B cell (primary cell): Measurements from ENCODE around the gene CFAP74. TPM values are rescaled to one million over a fixed set of nuclear protein-coding genes. Genes with fewer than 3 reads are reported as not detected.

Experiments used
- ATAC-seq: fragments of 200-7000 bp; cut with Tn5 transposase; one replicate; pipeline ENCODE4 v1.10.0; 2021; ENCODE audit warnings: low read depth, mild to moderate bottlenecking, moderate number of reproducible peaks, moderate library complexity
- CTCF ChIA-PET: fragments of 350-600 bp; sonication (Branson Sonifier 250); formaldehyde crosslinking; loops from one replicate; lab custom pipeline; 2021; ENCODE audit warnings: antibody characterized with exemption, inconsistent platforms; lab: Charles Lee
- POLR2A ChIA-PET: fragments of 350-600 bp; sonication (Branson Sonifier 250); formaldehyde crosslinking; loops from one replicate; lab custom pipeline; 2021; ENCODE audit warnings: antibody characterized with exemption; lab: Charles Lee
- DNase-seq: peaks from one replicate; pipeline ENCODE4 v3.0.0; 2013
- H2AFZ ChIP-seq: 2 replicates; pipeline ENCODE4 v1.6.1; 2012; ENCODE audit warnings: mild to moderate bottlenecking, low read depth, low read length; ENCODE audit not compliant: insufficient read depth, poor library complexity, severe bottlenecking
- H3K27ac ChIP-seq, 2 donors: 1 replicate in 1 of 2; 2 replicates in 1 of 2; pipeline ENCODE4 v1.5.1; 2012 to 2013; ENCODE audit warnings: low read length in 2 of 2, mild to moderate bottlenecking in 2 of 2, moderate library complexity in 1 of 2
- H3K27me3 ChIP-seq, 4 experiments: fragments of 200-600 bp in 1 of 4; sonication (generic) in 1 of 4; replicated peaks in 1 of 4; 1 replicate in 2 of 4; 2 replicates in 2 of 4; pipeline versions ENCODE4 v1.6.1 to v1.7.0; 2013 to 2016; ENCODE audit warnings: low read length in 3 of 4, mild to moderate bottlenecking in 2 of 4, mixed read lengths in 1 of 4, moderate library complexity in 1 of 4; ENCODE audit not compliant: insufficient read depth in 4 of 4, control insufficient read depth in 3 of 4; ENCODE audit errors: control extremely low read depth in 1 of 4
- H3K36me3 ChIP-seq, 2 experiments: replicated peaks in 1 of 2; 1 replicate in 1 of 2; 2 replicates in 1 of 2; pipeline versions ENCODE4 v1.6.1 to v1.7.1; 2013; ENCODE audit warnings: low read length in 1 of 2; ENCODE audit not compliant: insufficient read depth in 2 of 2, control insufficient read depth in 1 of 2; ENCODE audit errors: control extremely low read depth in 1 of 2, extremely low read depth in 1 of 2
- H3K4me1 ChIP-seq, 2 donors: fragments of 200-600 bp in 1 of 2; sonication (generic) in 1 of 2; 1 replicate in 1 of 2; 2 replicates in 1 of 2; pipeline versions ENCODE4 v1.5.1 to v1.6.1; 2013 to 2017; ENCODE audit warnings: low read length in 2 of 2; ENCODE audit not compliant: control insufficient read depth in 2 of 2, insufficient read depth in 2 of 2
- H3K4me2 ChIP-seq: replicated peaks from 2 replicates; pipeline ENCODE3; 2012; ENCODE audit warnings: mild to moderate bottlenecking, low read depth, low read length; ENCODE audit not compliant: poor library complexity, severe bottlenecking
- H3K4me3 ChIP-seq, 5 experiments: fragments of 200-600 bp in 1 of 5; sonication (generic) in 1 of 5; 1 replicate in 3 of 5; 2 replicates in 2 of 5; pipeline versions ENCODE4 v1.5.1 to v1.7.0; 2011 to 2016; ENCODE audit warnings: low read length in 4 of 5, mild to moderate bottlenecking in 4 of 5, low read depth in 2 of 5, control low read depth in 1 of 5, moderate library complexity in 1 of 5; ENCODE audit not compliant: insufficient read depth in 1 of 5; ENCODE audit errors: control extremely low read depth in 1 of 5, extremely low read depth in 1 of 5
- H3K79me2 ChIP-seq: fragments of 200-600 bp; sonication (generic); one replicate; pipeline ENCODE4 v1.6.0; 2016; ENCODE audit warnings: low read length; ENCODE audit not compliant: control insufficient read depth, insufficient read depth
- H3K9ac ChIP-seq: fragments of 200-600 bp; sonication (generic); 2 replicates; pipeline ENCODE4 v1.6.1; 2017; ENCODE audit warnings: mild to moderate bottlenecking, low read length, moderate library complexity
- H3K9me3 ChIP-seq, 3 donors: one replicate each; pipeline versions ENCODE4 v1.6.1 to v1.7.1; 2013; ENCODE audit warnings: low read length in 2 of 3; ENCODE audit not compliant: control insufficient read depth in 2 of 3, insufficient read depth in 1 of 3; ENCODE audit errors: control extremely low read depth in 1 of 3
- H4K20me1 ChIP-seq: 2 replicates; pipeline ENCODE4 v1.6.0; 2012; ENCODE audit warnings: mild to moderate bottlenecking, low read length; ENCODE audit not compliant: insufficient read depth, control insufficient read depth, poor library complexity, severe bottlenecking
- H3K27ac Mint-ChIP-seq: one replicate; pipeline ENCODE4 v1.8.0; 2021; ENCODE audit warnings: mixed read lengths
- H3K27me3 Mint-ChIP-seq: one replicate; pipeline ENCODE4 v1.8.0; 2021; ENCODE audit warnings: mixed read lengths
- H3K4me1 Mint-ChIP-seq: one replicate; pipeline ENCODE4 v1.8.0; 2021; ENCODE audit warnings: mixed read lengths
- H3K4me3 Mint-ChIP-seq: one replicate; pipeline ENCODE4 v1.8.0; 2021; ENCODE audit warnings: mixed read lengths
- H3K9me3 Mint-ChIP-seq: one replicate; pipeline ENCODE4 v1.8.0; 2022; ENCODE audit warnings: mixed read lengths; ENCODE audit not compliant: insufficient read depth
- EZH2 ChIP-seq: IDR thresholded peaks from 2 replicates; pipeline ENCODE4 v1.6.1; 2012; ENCODE audit warnings: borderline replicate concordance, low read depth, mild to moderate bottlenecking, moderate library complexity, low read length; ENCODE audit not compliant: insufficient read depth, poor library complexity, severe bottlenecking
- WGBS: methylation state at CpG from one replicate; pipeline ENCODE4 v1.1.5; 2013; ENCODE audit warnings: missing lambda C conversion rate; ENCODE audit not compliant: insufficient coverage; 5-methylcytosine and 5-hydroxymethylcytosine counted together
- intact Hi-C: fragments of 100-400 bp; cut with micrococcal nuclease; formaldehyde crosslinking; loops from one replicate; pipeline ENCODE4 v1.10.0; 2022
- polyA plus RNA-seq: library from polyadenylated mRNA; depleted of rRNA; stranded (reverse); fragments of >200 nt; gene quantifications from 2 replicates; pipeline ENCODE4 v1.2.3, GENCODE V29; 2012
- total RNA-seq, 2 donors: library from RNA; stranded (reverse); fragments of 120-200 nt in 1 of 2; gene quantifications; 1 replicate in 1 of 2; 2 replicates in 1 of 2; pipeline versions ENCODE4 v1.2.3 to v1.2.4, GENCODE V29; 2013 to 2022
- TF ChIP-seq, protein P1 (sequence below): fragments of 200-600 bp; IDR thresholded peaks from one replicate; pipeline ENCODE4 v1.8.0; 2022; ENCODE audit warnings: antibody characterized with exemption, mild to moderate bottlenecking

CFAP74 gene
- total and polyA plus RNA-seq, 2 donors (not counting 1 experiment from before 2014, with no cell fraction given): not detected

DNA sequence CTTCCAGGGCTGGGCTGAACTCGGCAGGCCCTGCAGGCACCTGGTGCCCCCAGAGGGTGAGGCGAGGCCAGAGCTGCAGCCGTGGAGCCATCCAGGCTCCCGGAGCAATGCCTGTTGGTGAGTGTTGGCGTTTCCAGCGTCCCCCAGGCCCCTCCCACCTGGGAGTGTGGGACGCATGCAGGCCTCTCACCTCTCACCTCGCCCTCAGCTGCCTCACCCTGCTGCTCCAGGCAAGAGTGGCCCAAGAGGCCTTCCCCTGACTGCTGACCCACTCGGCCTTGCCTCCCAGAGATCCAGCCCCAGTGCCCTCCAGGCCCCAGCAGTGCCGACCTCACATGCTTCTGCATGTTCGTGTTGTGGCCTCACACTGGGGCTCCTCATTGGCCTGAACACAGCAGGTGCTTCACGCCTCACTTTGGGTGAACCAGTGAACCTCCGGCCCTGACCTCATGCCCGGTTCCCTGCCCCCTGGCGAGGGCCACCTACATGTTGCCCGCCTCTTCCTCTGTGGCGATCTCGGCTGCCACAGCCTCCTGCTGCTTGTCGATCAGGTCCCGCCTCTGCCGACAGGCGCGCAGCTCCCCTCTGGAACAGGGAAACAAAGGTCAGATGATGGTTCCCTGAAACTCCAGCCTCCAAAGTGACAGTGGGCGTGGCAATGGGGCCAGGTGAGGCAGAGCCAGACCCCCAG lies 17.0 kb downstream of the CFAP74 start:
- ATAC-seq: no peak
- H3K4me3 Mint-ChIP-seq: no peak overlapping the region
- Histone ChIP-seq H3K9ac (no peak overlapping the region), H3K79me2 (no peaks in the 10 kb centered on the region), H3K4me2 (no peak overlapping the region), H3K36me3 (no peaks in the 10 kb centered on the region), H3K9me3 (peaks cover 0 to 8% (median 0%) of the 10 kb centered on the region in 3 donors), H3K4me1 (no peaks in the 10 kb centered on the region), H2AFZ (no peak overlapping the region), H4K20me1 (no peaks in the 10 kb centered on the region), H3K4me3 (no peak overlapping the region), H3K27ac (no peak overlapping the region), H3K27me3 (peaks cover 0 to 7% (median 0%) of the 10 kb centered on the region in 4 experiments)
- H3K4me1 Mint-ChIP-seq: no peaks in the 10 kb centered on the region
- intact Hi-C loops: no loop called here
- H3K27ac Mint-ChIP-seq: no peak overlapping the region
- no peak for DNase-seq
- WGBS: 86% methylated on average over 22 of the region's 24 CpGs
- POLR2A ChIA-PET: no interaction called here
- no peaks in the 10 kb centered on the region for H3K9me3 Mint-ChIP-seq
- H3K27me3 Mint-ChIP-seq: peaks cover 18% of the 10 kb centered on the region
- no peak for TF ChIP-seq EZH2
- TF ChIP-seq, protein P1, sequence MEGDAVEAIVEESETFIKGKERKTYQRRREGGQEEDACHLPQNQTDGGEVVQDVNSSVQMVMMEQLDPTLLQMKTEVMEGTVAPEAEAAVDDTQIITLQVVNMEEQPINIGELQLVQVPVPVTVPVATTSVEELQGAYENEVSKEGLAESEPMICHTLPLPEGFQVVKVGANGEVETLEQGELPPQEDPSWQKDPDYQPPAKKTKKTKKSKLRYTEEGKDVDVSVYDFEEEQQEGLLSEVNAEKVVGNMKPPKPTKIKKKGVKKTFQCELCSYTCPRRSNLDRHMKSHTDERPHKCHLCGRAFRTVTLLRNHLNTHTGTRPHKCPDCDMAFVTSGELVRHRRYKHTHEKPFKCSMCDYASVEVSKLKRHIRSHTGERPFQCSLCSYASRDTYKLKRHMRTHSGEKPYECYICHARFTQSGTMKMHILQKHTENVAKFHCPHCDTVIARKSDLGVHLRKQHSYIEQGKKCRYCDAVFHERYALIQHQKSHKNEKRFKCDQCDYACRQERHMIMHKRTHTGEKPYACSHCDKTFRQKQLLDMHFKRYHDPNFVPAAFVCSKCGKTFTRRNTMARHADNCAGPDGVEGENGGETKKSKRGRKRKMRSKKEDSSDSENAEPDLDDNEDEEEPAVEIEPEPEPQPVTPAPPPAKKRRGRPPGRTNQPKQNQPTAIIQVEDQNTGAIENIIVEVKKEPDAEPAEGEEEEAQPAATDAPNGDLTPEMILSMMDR: no peak
- CTCF ChIA-PET: no interaction called here

DNA sequence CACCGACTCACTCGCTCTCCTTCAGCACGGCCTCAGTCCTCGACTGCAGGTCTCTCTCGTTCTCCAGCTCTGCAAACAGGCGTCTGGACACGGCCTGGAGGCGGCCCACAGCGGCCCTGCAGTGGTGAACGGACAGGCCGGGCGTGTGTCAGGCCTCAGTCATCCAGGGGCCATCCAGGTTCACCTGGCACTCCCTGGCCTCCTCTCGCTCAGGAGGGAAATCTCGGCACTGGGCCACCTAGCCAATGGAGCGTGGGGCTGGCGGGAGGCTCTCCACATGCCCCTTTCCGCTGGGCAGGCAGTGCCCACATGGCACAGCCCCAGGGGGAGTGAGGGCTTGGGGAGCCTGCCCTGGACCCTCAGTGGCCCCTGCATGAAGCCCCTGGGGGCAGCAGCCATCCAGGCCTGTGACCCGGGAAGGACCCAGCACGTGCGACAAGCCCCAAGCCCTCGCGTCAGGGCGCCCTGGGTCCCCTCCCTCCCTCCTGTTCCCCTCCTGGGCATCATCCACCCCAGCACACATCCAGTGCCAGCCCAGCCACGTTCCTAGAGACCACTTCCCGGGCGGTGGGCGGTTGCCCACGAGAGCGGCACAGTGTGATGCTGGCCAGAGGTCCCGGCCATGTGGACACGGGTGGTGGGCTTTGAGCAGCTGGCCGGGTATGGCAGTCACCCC lies 18.1 kb downstream of the CFAP74 start:
- Histone ChIP-seq H3K4me1 (no peaks in the 10 kb centered on the region), H2AFZ (no peak overlapping the region), H3K9ac (no peak overlapping the region), H3K4me3 (no peak overlapping the region), H3K27me3 (peaks cover 0 to 7% (median 0%) of the 10 kb centered on the region in 4 experiments), H3K9me3 (peaks cover 0 to 12% (median 0%) of the 10 kb centered on the region in 3 donors), H3K4me2 (no peak overlapping the region), H3K36me3 (no peaks in the 10 kb centered on the region), H3K79me2 (no peaks in the 10 kb centered on the region), H3K27ac (no peak overlapping the region), H4K20me1 (no peaks in the 10 kb centered on the region)
- TF ChIP-seq, protein P1: no peak
- no peak for TF ChIP-seq EZH2
- CTCF ChIA-PET: no interaction called here
- intact Hi-C loops: no loop called here
- WGBS: 88% methylated on average over 32 of the region's 32 CpGs
- H3K4me1 Mint-ChIP-seq: no peaks in the 10 kb centered on the region
- ATAC-seq (no peak), DNase-seq (no peak)
- H3K27me3 Mint-ChIP-seq: peaks cover 12% of the 10 kb centered on the region
- no peak overlapping the region for H3K4me3 Mint-ChIP-seq
- no peak overlapping the region for H3K27ac Mint-ChIP-seq
- H3K9me3 Mint-ChIP-seq: no peaks in the 10 kb centered on the region
- POLR2A ChIA-PET: no interaction called here
